ENCODE data around the gene ELOVL3.

GRCh38 chr10:102279104-102279503 is 53.0 kb downstream of the ELOVL3 start:
- TF ChIP-seq POLR2AphosphoS5 (IDR thresholded peaks at IDR 0.05; ENCODE audit: low read depth, low read length) (no peak), TAF1 (IDR thresholded peaks at IDR 0.05; ENCODE audit: borderline replicate concordance, insufficient read depth, low read length) (no peak)
- TF ChIP-seq, protein P1, sequence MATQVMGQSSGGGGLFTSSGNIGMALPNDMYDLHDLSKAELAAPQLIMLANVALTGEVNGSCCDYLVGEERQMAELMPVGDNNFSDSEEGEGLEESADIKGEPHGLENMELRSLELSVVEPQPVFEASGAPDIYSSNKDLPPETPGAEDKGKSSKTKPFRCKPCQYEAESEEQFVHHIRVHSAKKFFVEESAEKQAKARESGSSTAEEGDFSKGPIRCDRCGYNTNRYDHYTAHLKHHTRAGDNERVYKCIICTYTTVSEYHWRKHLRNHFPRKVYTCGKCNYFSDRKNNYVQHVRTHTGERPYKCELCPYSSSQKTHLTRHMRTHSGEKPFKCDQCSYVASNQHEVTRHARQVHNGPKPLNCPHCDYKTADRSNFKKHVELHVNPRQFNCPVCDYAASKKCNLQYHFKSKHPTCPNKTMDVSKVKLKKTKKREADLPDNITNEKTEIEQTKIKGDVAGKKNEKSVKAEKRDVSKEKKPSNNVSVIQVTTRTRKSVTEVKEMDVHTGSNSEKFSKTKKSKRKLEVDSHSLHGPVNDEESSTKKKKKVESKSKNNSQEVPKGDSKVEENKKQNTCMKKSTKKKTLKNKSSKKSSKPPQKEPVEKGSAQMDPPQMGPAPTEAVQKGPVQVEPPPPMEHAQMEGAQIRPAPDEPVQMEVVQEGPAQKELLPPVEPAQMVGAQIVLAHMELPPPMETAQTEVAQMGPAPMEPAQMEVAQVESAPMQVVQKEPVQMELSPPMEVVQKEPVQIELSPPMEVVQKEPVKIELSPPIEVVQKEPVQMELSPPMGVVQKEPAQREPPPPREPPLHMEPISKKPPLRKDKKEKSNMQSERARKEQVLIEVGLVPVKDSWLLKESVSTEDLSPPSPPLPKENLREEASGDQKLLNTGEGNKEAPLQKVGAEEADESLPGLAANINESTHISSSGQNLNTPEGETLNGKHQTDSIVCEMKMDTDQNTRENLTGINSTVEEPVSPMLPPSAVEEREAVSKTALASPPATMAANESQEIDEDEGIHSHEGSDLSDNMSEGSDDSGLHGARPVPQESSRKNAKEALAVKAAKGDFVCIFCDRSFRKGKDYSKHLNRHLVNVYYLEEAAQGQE (IDR thresholded peaks at IDR 0.05; ENCODE audit: insufficient read depth in 1 of 2, low read depth in 2 of 2, low read length in 2 of 2), result no peak
